ENCODE measurements around the gene OR2B6. TPM values are rescaled to one million over a fixed set of nuclear protein-coding genes. Genes with fewer than 3 reads are reported as not detected.
"Not testable (repeated sequence)": the region's sequence is repeated elsewhere in the genome, so short reads cannot be mapped to it uniquely, and the experiment has no call there.

The OR2B6 gene
- total RNA-seq (not detected), polyA plus RNA-seq (under 1 TPM in 1 of 3 donors, not detected in 2; 0.06 TPM)
- long read RNA-seq, donor 1: 0 reads
- long read RNA-seq, donor 2: 0 reads

- WGBS, 3 donors: 52 to 54% (median 53%) methylated on average over 1 of the region's 1 CpG
- no peak for DNase-seq
- Histone ChIP-seq H3K4me3 (no peak within 1 kb of the TSS), H3K36me3 (ENCODE audit: insufficient read depth in 1 of 2, low read depth in 1 of 2) (no peaks in the 10 kb centered on the region), H3K9me3 (no peaks in the 10 kb centered on the region), H3K27ac (no peak within 1 kb of the TSS), H3K4me1 (no peaks in the 10 kb centered on the region), H3K27me3 (ENCODE audit: insufficient read depth in 3 of 3, low read length in 2 of 3) (peaks cover 0 to 5% (median 1%) of the 10 kb centered on the region in 3 donors)
- intact Hi-C loops (cut with DNase I): no loop called here
- no peak for ATAC-seq
- TF ChIP-seq, protein P1, sequence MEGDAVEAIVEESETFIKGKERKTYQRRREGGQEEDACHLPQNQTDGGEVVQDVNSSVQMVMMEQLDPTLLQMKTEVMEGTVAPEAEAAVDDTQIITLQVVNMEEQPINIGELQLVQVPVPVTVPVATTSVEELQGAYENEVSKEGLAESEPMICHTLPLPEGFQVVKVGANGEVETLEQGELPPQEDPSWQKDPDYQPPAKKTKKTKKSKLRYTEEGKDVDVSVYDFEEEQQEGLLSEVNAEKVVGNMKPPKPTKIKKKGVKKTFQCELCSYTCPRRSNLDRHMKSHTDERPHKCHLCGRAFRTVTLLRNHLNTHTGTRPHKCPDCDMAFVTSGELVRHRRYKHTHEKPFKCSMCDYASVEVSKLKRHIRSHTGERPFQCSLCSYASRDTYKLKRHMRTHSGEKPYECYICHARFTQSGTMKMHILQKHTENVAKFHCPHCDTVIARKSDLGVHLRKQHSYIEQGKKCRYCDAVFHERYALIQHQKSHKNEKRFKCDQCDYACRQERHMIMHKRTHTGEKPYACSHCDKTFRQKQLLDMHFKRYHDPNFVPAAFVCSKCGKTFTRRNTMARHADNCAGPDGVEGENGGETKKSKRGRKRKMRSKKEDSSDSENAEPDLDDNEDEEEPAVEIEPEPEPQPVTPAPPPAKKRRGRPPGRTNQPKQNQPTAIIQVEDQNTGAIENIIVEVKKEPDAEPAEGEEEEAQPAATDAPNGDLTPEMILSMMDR (IDR thresholded peaks at IDR 0.05): no peak
Observed at GRCh38 chr6:27956941-27957340, at the start of gene OR2B6. Gene OR2B6 (plus strand): TSS chr6:27957241. CDS start chr6:27957241, 0 bp downstream.

GRCh38 chr6:27908017-27908416 lies 49.0 kb upstream of the OR2B6 start:
- TF ChIP-seq, protein P1 (IDR thresholded peaks at IDR 0.05): no peak
- intact Hi-C loops (cut with DNase I): no loop called here
- 73 to 90% (median 74%) methylated on average over 1 of the region's 1 CpG for whole genome bisulfite sequencing, 3 donors
- H3K27me3 ChIP-seq (ENCODE audit: insufficient read depth in 3 of 3, low read length in 2 of 3): no peaks in the 10 kb centered on the region
- H3K27ac ChIP-seq: no peak overlapping the region
- ATAC-seq (no peak), DNase-seq (no peak)
- H3K36me3 ChIP-seq (ENCODE audit: insufficient read depth in 1 of 2, low read depth in 1 of 2): no peaks in the 10 kb centered on the region
- H3K4me1 ChIP-seq: no peaks in the 10 kb centered on the region
- H3K4me3 ChIP-seq: no peak overlapping the region
- H3K9me3 ChIP-seq: no peaks in the 10 kb centered on the region

GRCh38 chr6:27911956-27912446 lies 45.0 kb upstream of the OR2B6 start, which contains the start of gene OR2B2:
Gene OR2B2 (minus strand): TSS chr6:27912396. CDS start chr6:27912319, 77 bp downstream.
- Histone ChIP-seq H3K4me1 (no peaks in the 10 kb centered on the region), H3K27ac (no peak within 1 kb of the TSS), H3K4me3 (no peak within 1 kb of the TSS), H3K36me3 (ENCODE audit: insufficient read depth in 1 of 2, low read depth in 1 of 2) (no peaks in the 10 kb centered on the region), H3K27me3 (ENCODE audit: insufficient read depth in 3 of 3, low read length in 2 of 3) (no peaks in the 10 kb centered on the region), H3K9me3 (no peaks in the 10 kb centered on the region)
- intact Hi-C loops (cut with DNase I): no loop called here
- TF ChIP-seq, protein P1 (IDR thresholded peaks at IDR 0.05): no peak
- DNase-seq: no peak
- ATAC-seq: no peak
- 60 to 65% (median 63%) methylated on average over 2 of the region's 2 CpGs for WGBS, 3 donors

- TF ChIP-seq, protein P1 (IDR thresholded peaks at IDR 0.05): no peak
- Histone ChIP-seq H3K36me3 (ENCODE audit: insufficient read depth in 1 of 2, low read depth in 1 of 2) (no peaks in the 10 kb centered on the region), H3K4me1 (no peaks in the 10 kb centered on the region), H3K27me3 (ENCODE audit: insufficient read depth in 3 of 3, low read length in 2 of 3) (peaks cover 0 to 4% (median 0%) of the 10 kb centered on the region in 3 donors), H3K4me3 (no peak overlapping the region), H3K27ac (no peak overlapping the region), H3K9me3 (no peaks in the 10 kb centered on the region)
- intact Hi-C loops (cut with DNase I): no loop called here
- ATAC-seq (no peak), DNase-seq (no peak)
Observed at GRCh38 chr6:27922949-27923348, 34.1 kb upstream of the OR2B6 start.

- 67 to 71% (median 68%) methylated on average over 6 of the region's 6 CpGs for WGBS, 3 donors
Observed at GRCh38 chr6:27924179-27924578, 32.9 kb upstream of the OR2B6 start.

GRCh38 chr6:27928041-27928440 lies 29.0 kb upstream of the OR2B6 start:
- H3K27ac ChIP-seq; H3K9me3 ChIP-seq; DNase-seq; intact Hi-C loops (cut with DNase I); ATAC-seq; H3K27me3 ChIP-seq (ENCODE audit: insufficient read depth in 3 of 3, low read length in 2 of 3); H3K4me3 ChIP-seq; H3K36me3 ChIP-seq (ENCODE audit: insufficient read depth in 1 of 2, low read depth in 1 of 2); H3K4me1 ChIP-seq: not testable (repeated sequence)
- WGBS, 3 donors: 85 to 91% (median 88%) methylated on average over 2 of the region's 2 CpGs

More at GRCh38 chr6:27924179-27924578, 32.9 kb upstream of the OR2B6 start:
- no peaks in the 10 kb centered on the region for H3K9me3 ChIP-seq
- no peak overlapping the region for H3K4me3 ChIP-seq
- H3K27me3 ChIP-seq (ENCODE audit: insufficient read depth in 3 of 3, low read length in 2 of 3): peaks cover 0 to 4% (median 0%) of the 10 kb centered on the region in 3 donors
- no peak overlapping the region for H3K27ac ChIP-seq
- DNase-seq (no peak), ATAC-seq (no peak)
- intact Hi-C loops (cut with DNase I): no loop called here
- TF ChIP-seq, protein P1 (IDR thresholded peaks at IDR 0.05): no peak
- H3K36me3 ChIP-seq (ENCODE audit: insufficient read depth in 1 of 2, low read depth in 1 of 2): no peaks in the 10 kb centered on the region
- H3K4me1 ChIP-seq: no peaks in the 10 kb centered on the region

DNA sequence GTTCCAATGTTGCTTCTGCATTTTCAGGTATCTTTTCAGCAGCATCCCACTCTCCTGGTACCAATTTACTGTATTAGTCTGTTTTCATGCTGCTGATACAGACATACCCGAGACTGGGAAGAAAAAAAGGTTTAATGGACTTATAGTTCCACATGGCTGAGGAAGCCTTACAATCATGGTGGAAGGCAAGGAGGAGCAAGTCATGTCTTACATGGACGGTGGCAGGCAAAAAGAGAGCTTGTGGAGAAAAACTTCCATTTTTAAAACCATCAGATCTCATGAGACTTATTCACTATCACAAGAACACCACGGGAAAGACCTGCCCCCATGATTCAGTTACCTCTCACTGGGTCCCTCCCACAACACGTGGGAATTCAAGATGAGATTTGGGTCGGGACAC lies 27.1 kb upstream of the OR2B6 start:
- 69 to 76% (median 70%) methylated on average over 5 of the region's 5 CpGs for WGBS, 3 donors
- H3K27ac ChIP-seq; H3K9me3 ChIP-seq; ATAC-seq; H3K4me1 ChIP-seq; H3K27me3 ChIP-seq (ENCODE audit: insufficient read depth in 3 of 3, low read length in 2 of 3); intact Hi-C loops (cut with DNase I); H3K4me3 ChIP-seq; DNase-seq; H3K36me3 ChIP-seq (ENCODE audit: insufficient read depth in 1 of 2, low read depth in 1 of 2): not testable (repeated sequence)
